Measurements from ENCODE around the gene DEFB125.

- TF ChIP-seq, protein P1, sequence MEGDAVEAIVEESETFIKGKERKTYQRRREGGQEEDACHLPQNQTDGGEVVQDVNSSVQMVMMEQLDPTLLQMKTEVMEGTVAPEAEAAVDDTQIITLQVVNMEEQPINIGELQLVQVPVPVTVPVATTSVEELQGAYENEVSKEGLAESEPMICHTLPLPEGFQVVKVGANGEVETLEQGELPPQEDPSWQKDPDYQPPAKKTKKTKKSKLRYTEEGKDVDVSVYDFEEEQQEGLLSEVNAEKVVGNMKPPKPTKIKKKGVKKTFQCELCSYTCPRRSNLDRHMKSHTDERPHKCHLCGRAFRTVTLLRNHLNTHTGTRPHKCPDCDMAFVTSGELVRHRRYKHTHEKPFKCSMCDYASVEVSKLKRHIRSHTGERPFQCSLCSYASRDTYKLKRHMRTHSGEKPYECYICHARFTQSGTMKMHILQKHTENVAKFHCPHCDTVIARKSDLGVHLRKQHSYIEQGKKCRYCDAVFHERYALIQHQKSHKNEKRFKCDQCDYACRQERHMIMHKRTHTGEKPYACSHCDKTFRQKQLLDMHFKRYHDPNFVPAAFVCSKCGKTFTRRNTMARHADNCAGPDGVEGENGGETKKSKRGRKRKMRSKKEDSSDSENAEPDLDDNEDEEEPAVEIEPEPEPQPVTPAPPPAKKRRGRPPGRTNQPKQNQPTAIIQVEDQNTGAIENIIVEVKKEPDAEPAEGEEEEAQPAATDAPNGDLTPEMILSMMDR (IDR thresholded peaks at IDR 0.05) = no peak
- TF ChIP-seq POLR2A (IDR thresholded peaks at IDR 0.05) = no peak
These were observed 26.2 kb upstream of the DEFB125 start for GRCh38 chr20:61230-61629.
